Measurements from ENCODE around the gene PIK3C2G.
"Not testable (repeated sequence)": the region's sequence is repeated elsewhere in the genome, so short reads cannot be mapped to it uniquely, and the experiment has no call there.

Gene PIK3C2G

DNA sequence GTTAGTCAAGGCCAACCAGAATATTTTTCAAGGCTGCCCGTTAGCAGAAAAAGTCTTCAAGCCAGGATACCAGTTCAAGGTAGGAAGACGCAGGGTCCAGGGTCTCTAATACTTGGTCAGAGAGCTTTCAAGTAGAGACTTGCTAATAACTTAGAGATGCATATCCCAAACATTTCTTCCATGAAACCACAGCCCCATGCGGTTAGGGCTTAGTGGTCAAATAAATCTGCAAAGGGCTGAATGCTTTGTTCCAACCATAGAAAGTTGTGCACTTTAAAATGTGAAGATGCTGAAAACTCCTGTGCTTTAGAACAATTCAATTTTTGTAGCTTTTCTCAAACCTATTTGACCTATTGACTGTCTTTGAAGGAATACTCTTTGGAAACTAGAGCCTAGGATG, 208.9 kb downstream of the PIK3C2G start:
- DNase-seq (ENCODE audit: low spot score) = no peak

- no peak for DNase-seq (ENCODE audit: low spot score)
These were observed 211.0 kb downstream of the PIK3C2G start for GRCh38 chr12:18472304-18472703.

DNA sequence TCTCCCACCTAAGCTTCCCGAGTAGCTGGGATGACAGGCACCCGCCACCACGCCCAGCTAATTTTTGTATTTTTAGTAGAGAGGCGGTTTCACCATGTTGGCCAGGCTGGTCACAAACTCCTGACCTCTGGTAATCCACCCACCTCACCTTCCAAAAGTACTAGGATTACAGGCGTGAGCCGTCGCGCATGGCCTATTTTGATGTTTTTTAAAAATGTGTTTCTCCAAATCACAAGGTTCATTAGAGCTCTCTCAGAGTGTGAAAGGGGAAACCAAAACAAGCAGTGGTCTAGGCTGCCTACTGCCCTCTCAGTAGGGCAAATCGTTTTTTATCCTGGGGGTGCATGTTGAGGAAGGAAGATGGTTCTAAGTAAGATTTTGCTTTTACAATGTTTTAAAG, 211.5 kb downstream of the PIK3C2G start:
- DNase-seq (ENCODE audit: low spot score) = no peak

DNA sequence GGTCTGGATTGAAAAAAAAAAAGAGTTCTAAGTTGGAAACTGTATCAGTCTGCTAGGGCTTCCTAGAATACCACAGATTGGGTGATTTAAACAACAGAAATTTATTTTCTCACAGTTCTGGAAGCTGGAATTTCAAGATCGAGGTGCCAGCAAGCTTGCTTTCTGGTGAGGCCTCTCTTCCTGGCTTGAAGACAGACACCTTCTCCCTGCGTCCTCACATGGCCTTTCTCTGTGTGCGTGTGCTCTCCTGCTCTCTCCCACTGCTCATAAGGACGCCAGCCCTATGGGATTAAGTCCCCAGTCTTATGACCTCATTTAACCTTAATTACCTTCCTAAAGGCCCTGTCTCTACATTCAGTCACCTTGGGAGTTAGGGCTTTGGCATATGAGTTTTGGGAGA, 215.5 kb downstream of the PIK3C2G start:
- no peak for DNase-seq (ENCODE audit: low spot score)

- no peak for DNase-seq (ENCODE audit: low spot score)
These were observed 217.9 kb downstream of the PIK3C2G start for GRCh38 chr12:18479256-18479655.

GRCh38 chr12:18482601-18483120, 221.3 kb downstream of the PIK3C2G start:
- no peak for DNase-seq (ENCODE audit: low spot score)

DNA sequence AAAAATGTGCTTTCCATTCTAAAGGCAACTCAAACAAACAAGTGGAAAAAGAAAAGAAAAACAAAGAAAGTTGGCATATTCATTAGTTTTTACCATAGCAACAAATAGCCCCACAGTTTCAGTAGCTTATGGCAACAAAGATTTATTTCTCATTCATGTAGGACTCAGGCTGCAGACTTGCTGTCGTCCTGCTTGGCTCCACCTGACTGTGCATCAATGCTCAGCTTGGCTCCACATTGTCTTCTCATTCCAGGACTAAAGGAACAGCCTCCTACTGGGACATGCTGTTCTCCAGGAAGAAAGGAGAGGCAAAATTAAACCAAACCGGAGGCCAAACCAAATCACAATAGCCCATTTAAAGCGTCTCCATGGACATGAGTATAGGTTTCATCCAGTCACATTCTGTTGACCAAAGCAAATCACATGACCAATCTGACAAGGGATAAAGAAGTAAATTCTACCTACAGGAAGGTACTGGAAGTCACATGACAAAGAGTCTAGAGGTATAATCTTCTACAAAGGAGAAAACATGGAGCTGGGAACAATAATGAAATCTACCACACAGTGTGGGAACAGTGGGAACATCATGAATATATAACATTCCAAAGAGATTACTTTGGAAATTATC, 222.5 kb downstream of the PIK3C2G start:
- DNase-seq (ENCODE audit: low spot score) = peak; percentile 52

- DNase-seq (ENCODE audit: low spot score) = no peak
These were observed 224.7 kb downstream of the PIK3C2G start for GRCh38 chr12:18486036-18486435.

GRCh38 chr12:18487509-18487908, 226.2 kb downstream of the PIK3C2G start:
- no peak for DNase-seq (ENCODE audit: low spot score)

GRCh38 chr12:18492372-18493025, 231.2 kb downstream of the PIK3C2G start:
- DNase-seq (ENCODE audit: low spot score) = no peak

GRCh38 chr12:18496156-18496555, 234.8 kb downstream of the PIK3C2G start:
- no peak for DNase-seq (ENCODE audit: low spot score)

- DNase-seq (ENCODE audit: low spot score) = not testable (repeated sequence)
These were observed 238.8 kb downstream of the PIK3C2G start for GRCh38 chr12:18500160-18500574.

DNA sequence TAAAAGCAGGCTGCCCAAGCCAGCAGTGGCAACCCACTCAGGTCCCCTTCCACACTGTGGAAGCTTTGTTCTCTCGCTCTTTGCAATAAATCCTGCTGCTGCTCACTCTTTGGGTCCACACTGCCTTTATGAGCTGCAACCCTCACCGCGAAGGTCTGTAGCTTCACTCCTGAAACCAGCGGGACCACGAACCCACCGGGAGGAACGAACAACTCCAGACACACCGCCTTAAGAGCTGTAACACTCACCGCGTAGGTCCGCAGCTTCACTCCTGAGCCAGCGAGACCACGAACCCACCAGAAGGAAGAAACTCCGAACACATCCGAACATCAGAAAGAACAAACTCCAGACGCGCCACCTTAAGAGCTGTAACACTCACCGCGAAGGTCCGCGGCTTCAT, 239.4 kb downstream of the PIK3C2G start:
- not testable (repeated sequence) for DNase-seq (ENCODE audit: low spot score)

- DNase-seq (ENCODE audit: low spot score) = no peak
These were observed 241.2 kb downstream of the PIK3C2G start for GRCh38 chr12:18502422-18502968.

- no peak for DNase-seq (ENCODE audit: low spot score)
These were observed 260.1 kb downstream of the PIK3C2G start for GRCh38 chr12:18521461-18521860.

DNA sequence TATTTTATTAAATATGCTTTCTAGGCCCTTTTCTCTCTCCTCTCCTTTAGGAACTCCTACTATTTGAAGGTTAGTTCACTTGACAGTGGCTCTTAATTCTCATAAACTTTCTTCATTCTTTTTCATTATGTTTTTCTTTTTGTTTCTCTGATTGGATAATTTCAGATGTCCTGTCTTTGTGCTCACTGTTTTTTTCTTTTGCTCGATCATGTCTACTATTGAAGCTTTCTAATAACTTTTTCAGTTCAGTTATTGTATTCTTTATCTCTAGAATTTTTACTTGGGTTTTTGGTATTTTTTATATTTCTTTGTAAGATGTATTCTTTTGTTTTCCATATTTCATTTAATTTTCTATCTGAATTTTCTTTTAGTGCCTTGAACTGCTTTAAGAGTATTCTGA, 261.5 kb downstream of the PIK3C2G start:
- no peak for DNase-seq (ENCODE audit: low spot score)

DNA sequence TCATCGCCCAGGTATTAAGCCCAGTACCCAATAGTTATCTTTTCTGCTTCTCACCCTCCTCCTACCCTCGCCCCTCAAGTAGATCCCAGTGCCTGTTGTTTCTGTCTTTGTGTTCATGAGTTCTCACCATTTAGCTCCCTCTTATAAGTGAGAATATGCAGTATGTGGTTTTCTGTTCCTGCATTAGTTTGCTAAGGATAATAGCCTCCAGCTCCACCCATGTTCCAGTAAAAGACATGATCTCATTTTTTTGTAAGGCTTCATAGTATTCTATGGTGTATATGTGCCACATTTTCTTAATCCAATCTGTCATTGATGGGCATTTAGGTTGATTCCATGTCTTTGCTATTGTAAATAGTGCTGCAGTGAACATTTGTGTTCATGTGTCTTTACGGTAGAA, 281.2 kb downstream of the PIK3C2G start:
- DNase-seq (ENCODE audit: low spot score) = not testable (repeated sequence)

GRCh38 chr12:18546399-18546798, 285.1 kb downstream of the PIK3C2G start:
- DNase-seq (ENCODE audit: low spot score) = no peak

DNA sequence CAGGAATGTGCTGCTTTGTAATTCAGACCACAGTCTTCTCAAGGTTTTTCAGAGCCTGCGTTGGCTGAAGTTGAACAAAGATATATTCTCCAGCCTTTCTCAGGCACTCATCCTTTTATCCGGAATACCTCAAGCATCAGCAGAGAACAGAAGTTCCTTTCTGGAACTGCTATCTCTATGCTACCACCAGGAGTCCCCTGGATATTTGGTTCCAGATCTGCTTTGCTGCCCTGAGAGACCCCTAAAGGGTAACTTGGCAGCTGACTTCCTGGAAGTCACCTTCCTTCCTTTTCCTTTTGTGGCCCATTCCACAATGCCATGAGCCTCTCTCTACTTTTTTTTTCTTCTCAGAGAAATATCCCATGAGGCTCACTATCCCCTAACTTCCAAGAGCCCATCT, 288.3 kb downstream of the PIK3C2G start:
- no peak for DNase-seq (ENCODE audit: low spot score)

GRCh38 chr12:18551106-18551505, 289.8 kb downstream of the PIK3C2G start:
- DNase-seq (ENCODE audit: low spot score) = no peak

DNA sequence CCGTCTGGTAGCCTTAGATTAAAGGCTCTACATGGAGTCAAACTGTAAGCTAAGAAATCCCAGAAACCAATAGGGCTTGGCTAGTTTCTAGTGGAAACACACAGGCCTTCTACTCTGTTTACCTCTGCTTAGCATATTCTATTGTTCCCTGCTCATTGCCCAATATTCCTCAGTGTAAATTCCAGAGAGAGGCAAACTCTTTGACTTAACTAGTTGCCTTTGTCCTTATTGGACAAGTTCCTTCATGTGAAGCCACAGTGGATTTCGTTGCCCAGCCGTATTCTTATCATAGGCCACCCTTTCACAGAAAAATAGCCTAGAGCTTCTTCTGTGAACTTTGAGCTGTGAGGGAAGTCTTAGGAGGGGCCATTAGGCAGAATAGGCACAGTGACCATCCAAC, 290.4 kb downstream of the PIK3C2G start:
- no peak for DNase-seq (ENCODE audit: low spot score)

DNA sequence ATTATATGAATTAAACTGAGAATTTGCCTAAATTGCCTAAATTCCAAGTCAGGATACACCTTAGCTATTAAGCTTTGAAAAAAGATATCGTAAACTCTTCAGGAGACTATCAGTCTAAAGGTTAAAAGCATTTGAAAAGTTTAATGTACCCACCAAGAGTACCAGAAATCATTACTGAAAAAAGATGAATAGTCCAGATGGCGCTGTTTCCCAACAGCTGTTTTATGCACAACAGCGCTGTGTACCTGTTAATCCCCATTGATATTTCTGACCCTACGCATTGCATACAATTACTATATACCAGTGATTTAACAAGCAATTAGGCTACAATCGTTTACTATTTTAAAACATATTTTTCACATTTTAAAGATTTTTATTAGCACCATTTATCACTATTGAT, 291.5 kb downstream of the PIK3C2G start:
- no peak for DNase-seq (ENCODE audit: low spot score)

DNA sequence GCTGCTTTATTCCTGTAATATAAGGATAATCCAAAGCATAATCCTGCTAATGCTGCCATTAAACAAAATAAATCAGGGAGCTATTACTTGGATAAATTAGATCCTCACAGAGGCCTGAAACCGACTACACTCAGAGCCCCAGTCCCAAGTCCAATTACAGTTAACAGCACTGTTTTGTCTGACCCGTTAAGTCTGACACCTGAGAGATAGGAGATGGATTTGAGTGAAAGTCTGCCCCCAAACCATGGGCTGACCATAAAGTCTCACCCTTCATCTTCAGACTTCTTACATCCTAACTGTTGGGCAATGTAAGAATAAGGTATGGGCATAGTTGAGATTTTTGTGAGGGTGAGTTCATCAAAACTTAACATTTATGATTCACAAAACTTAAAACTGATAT, 294.8 kb downstream of the PIK3C2G start:
- DNase-seq (ENCODE audit: low spot score) = no peak

All from putamen (tissue), 1 donor.